ENCODE measurements around the gene BCHE.
"Not testable (repeated sequence)": the region's sequence is repeated elsewhere in the genome, so short reads cannot be mapped to it uniquely, and the experiment has no call there.

BCHE gene

DNA sequence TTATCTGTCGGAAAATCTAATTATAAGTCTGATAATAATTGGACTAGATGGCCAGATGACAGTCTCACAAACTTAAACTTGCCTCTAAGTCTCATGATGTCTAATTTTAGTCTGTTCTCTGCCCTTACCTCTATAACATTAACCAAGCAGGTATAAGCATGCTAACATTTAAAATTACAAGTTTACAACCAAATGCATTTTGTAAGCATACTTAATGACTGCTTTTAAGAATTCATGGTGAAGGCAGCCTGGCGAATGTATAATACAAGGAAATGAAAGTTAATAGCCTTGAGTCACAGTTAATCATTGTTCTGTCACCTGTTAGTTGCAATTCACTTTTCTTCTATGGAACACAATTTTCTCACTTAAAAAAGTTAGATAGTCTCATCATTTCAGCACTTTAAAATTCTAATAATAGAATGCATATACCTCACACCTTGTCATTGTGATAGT lies 16.5 kb downstream of the BCHE start:
- H3K36me3 ChIP-seq (ENCODE audit: control insufficient read depth in 2 of 2, insufficient read depth in 2 of 2, low read length in 2 of 2), result no peaks in the 10 kb centered on the region
- no peaks in the 10 kb centered on the region for H3K27me3 ChIP-seq (ENCODE audit: control insufficient read depth in 2 of 2, insufficient read depth in 2 of 2, low read length in 2 of 2)
- H3K4me3 ChIP-seq (ENCODE audit: low read length in 2 of 2), result no peak overlapping the region
- H3K27ac ChIP-seq (ENCODE audit: low read depth in 2 of 2, low read length in 2 of 2), result no peak overlapping the region
- no peak overlapping the region for H3K9ac ChIP-seq (ENCODE audit: low read depth in 1 of 2, low read length in 2 of 2)
- no peaks in the 10 kb centered on the region for H3K4me1 ChIP-seq (ENCODE audit: control insufficient read depth in 2 of 2, insufficient read depth in 2 of 2, low read length in 2 of 2)
- no peaks in the 10 kb centered on the region for H3K9me3 ChIP-seq (ENCODE audit: control insufficient read depth in 2 of 2, low read length in 2 of 2)

DNA sequence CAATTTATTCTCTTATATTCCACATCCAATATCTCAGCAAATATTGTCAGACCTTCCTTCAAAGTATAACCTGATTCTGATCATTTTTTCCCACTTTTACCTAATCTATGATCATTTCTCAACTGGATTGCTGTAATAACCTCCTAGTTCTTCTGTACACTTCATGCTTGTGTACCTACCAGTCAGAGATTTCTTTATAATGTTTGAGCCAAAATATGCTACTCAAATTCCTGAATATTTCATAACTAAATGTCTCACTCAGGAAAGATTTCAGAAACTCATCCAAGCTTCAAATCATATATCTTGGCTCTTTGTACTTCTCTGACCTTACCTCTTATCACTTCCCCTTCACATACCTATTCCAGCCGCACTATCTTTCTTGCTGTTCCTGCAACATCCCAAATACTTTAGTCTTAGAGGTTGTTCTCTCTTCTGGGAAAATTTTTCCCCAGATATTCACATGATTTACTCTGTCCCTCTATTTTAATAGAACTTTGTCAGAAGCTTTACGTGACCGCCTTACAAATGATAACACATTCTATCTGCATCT lies 20.0 kb downstream of the BCHE start:
- H3K4me3 ChIP-seq (ENCODE audit: low read length in 2 of 2), result no peak overlapping the region
- H3K9me3 ChIP-seq (ENCODE audit: control insufficient read depth in 2 of 2, low read length in 2 of 2), result no peaks in the 10 kb centered on the region
- H3K36me3 ChIP-seq (ENCODE audit: control insufficient read depth in 2 of 2, insufficient read depth in 2 of 2, low read length in 2 of 2), result no peaks in the 10 kb centered on the region
- H3K27me3 ChIP-seq (ENCODE audit: control insufficient read depth in 2 of 2, insufficient read depth in 2 of 2, low read length in 2 of 2), result no peaks in the 10 kb centered on the region
- H3K27ac ChIP-seq (ENCODE audit: low read depth in 2 of 2, low read length in 2 of 2), result no peak overlapping the region
- no peaks in the 10 kb centered on the region for H3K4me1 ChIP-seq (ENCODE audit: control insufficient read depth in 2 of 2, insufficient read depth in 2 of 2, low read length in 2 of 2)
- no peak overlapping the region for H3K9ac ChIP-seq (ENCODE audit: low read depth in 1 of 2, low read length in 2 of 2)

DNA sequence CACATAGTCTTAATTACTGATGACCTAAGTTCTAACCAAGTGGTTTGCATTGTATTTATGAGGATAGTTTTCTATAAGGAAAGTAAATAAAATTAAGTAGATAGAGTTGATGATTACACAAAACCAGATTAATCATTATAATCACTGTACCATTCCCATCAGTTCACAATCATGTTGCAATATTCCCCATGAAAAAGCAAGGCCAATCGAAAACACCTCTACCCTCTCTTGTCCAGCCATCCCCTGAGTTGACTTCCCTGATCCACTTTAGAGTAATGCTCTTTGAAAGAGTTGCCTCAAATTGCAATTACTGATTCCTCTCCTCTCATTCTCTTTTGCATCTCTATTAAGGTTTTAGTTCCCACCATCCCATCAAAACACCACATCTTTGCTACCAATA lies 21.0 kb downstream of the BCHE start:
- Histone ChIP-seq H3K4me1 (ENCODE audit: control insufficient read depth in 2 of 2, insufficient read depth in 2 of 2, low read length in 2 of 2) (no peaks in the 10 kb centered on the region), H3K27me3 (ENCODE audit: control insufficient read depth in 2 of 2, insufficient read depth in 2 of 2, low read length in 2 of 2) (no peaks in the 10 kb centered on the region), H3K9ac (ENCODE audit: low read depth in 1 of 2, low read length in 2 of 2) (no peak overlapping the region), H3K9me3 (ENCODE audit: control insufficient read depth in 2 of 2, low read length in 2 of 2) (no peaks in the 10 kb centered on the region), H3K4me3 (ENCODE audit: low read length in 2 of 2) (no peak overlapping the region), H3K36me3 (ENCODE audit: control insufficient read depth in 2 of 2, insufficient read depth in 2 of 2, low read length in 2 of 2) (no peaks in the 10 kb centered on the region), H3K27ac (ENCODE audit: low read depth in 2 of 2, low read length in 2 of 2) (no peak overlapping the region)

DNA sequence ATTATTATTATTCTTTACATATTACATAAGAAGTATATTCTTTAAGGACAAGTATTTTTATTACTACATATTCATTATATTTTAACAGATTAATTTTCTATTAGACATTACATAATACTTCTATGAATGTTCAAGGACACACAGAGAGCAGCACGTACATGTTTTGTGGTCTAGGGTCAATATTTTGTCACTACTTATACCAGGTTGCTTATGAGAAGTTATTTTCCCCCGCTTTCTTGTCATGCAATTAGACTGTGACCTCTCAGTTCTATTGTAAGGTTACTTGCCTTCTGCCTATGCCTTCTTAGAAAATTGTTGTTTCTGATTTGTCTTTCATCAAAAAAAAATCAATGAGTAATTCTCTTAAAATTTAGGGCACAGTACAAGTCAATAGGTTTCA lies 21.5 kb downstream of the BCHE start:
- H3K4me3 ChIP-seq (ENCODE audit: low read length in 2 of 2), result no peak overlapping the region
- no peaks in the 10 kb centered on the region for H3K36me3 ChIP-seq (ENCODE audit: control insufficient read depth in 2 of 2, insufficient read depth in 2 of 2, low read length in 2 of 2)
- no peak overlapping the region for H3K9ac ChIP-seq (ENCODE audit: low read depth in 1 of 2, low read length in 2 of 2)
- H3K27ac ChIP-seq (ENCODE audit: low read depth in 2 of 2, low read length in 2 of 2), result no peak overlapping the region
- no peaks in the 10 kb centered on the region for H3K9me3 ChIP-seq (ENCODE audit: control insufficient read depth in 2 of 2, low read length in 2 of 2)
- H3K4me1 ChIP-seq (ENCODE audit: control insufficient read depth in 2 of 2, insufficient read depth in 2 of 2, low read length in 2 of 2), result no peaks in the 10 kb centered on the region
- no peaks in the 10 kb centered on the region for H3K27me3 ChIP-seq (ENCODE audit: control insufficient read depth in 2 of 2, insufficient read depth in 2 of 2, low read length in 2 of 2)

DNA sequence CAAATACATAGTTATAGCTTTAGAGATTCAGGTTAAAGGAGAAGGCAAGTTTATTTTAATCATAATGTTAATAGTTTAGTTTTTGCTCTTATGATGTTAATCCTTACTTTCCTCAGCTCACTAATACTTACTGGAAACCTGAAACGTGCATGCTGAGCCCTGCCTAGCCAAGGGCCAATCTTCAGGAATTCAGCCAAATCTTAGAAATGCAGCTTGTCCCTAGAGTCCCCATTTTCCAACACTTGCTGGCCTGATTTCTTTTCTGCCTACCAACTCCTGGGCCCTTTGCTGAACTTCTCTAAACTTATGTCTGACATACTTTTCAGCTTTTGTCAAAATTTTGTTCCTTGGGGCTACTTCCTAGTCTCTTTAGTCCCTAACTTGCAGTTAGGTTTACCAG lies 22.8 kb downstream of the BCHE start:
- no peaks in the 10 kb centered on the region for H3K36me3 ChIP-seq (ENCODE audit: control insufficient read depth in 2 of 2, insufficient read depth in 2 of 2, low read length in 2 of 2)
- no peak overlapping the region for H3K27ac ChIP-seq (ENCODE audit: low read depth in 2 of 2, low read length in 2 of 2)
- no peaks in the 10 kb centered on the region for H3K9me3 ChIP-seq (ENCODE audit: control insufficient read depth in 2 of 2, low read length in 2 of 2)
- H3K4me3 ChIP-seq (ENCODE audit: low read length in 2 of 2), result no peak overlapping the region
- no peaks in the 10 kb centered on the region for H3K4me1 ChIP-seq (ENCODE audit: control insufficient read depth in 2 of 2, insufficient read depth in 2 of 2, low read length in 2 of 2)
- no peak overlapping the region for H3K9ac ChIP-seq (ENCODE audit: low read depth in 1 of 2, low read length in 2 of 2)
- no peaks in the 10 kb centered on the region for H3K27me3 ChIP-seq (ENCODE audit: control insufficient read depth in 2 of 2, insufficient read depth in 2 of 2, low read length in 2 of 2)

DNA sequence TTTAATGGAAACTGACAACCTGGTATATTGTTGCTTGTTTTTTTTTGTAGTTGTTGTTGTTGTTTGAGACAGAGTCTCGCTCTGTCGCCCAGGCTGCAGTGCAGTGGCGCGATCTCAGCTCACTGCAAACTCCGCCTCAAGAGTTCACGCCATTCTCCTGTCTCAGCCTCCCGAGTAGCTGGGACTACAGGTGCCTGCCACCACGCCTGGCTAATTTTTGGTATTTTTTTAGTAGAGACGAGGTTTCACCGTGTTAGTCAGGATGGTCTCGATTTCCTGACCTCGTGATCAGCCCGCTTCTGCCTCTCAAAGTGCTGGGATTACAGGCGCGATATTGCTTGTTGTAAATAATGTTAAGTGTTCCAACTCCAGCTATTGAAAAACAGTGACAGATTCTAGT lies 29.3 kb downstream of the BCHE start:
- not testable (repeated sequence) for H3K27me3 ChIP-seq (ENCODE audit: control insufficient read depth in 2 of 2, insufficient read depth in 2 of 2, low read length in 2 of 2); H3K36me3 ChIP-seq (ENCODE audit: control insufficient read depth in 2 of 2, insufficient read depth in 2 of 2, low read length in 2 of 2); H3K9ac ChIP-seq (ENCODE audit: low read depth in 1 of 2, low read length in 2 of 2); H3K27ac ChIP-seq (ENCODE audit: low read depth in 2 of 2, low read length in 2 of 2); H3K9me3 ChIP-seq (ENCODE audit: control insufficient read depth in 2 of 2, low read length in 2 of 2); H3K4me3 ChIP-seq (ENCODE audit: low read length in 2 of 2); H3K4me1 ChIP-seq (ENCODE audit: control insufficient read depth in 2 of 2, insufficient read depth in 2 of 2, low read length in 2 of 2)

DNA sequence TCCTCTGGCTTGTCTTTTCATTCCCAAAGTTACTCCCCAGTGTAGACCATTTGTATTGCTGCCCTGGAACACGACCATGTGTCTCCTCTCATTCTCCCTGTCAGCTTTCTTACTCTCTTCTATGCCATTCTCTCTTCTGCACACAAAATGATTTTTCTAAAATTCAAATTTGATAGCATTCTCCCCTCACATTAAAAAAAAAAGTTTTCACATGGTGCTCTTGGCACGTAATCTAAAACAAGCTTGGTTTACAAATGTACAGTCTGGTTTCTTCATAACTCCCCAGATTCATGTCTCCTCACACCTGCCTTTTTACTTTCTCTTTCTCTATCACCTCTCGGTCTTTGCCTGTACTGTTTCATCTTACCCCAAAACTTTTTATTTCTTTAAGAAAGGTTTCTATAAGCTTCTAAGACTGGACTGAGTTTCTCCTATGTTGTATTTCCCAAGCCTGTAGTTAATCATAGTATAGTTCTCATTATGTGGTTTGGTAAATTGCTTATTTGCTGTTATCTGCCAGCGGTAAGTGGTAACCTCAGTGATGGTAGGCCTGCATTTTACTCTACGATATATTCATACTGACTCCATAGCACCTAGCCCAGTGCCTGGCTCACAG lies 31.2 kb downstream of the BCHE start:
- Histone ChIP-seq H3K36me3 (ENCODE audit: control insufficient read depth in 2 of 2, insufficient read depth in 2 of 2, low read length in 2 of 2) (no peaks in the 10 kb centered on the region), H3K4me1 (ENCODE audit: control insufficient read depth in 2 of 2, insufficient read depth in 2 of 2, low read length in 2 of 2) (no peaks in the 10 kb centered on the region), H3K9me3 (ENCODE audit: control insufficient read depth in 2 of 2, low read length in 2 of 2) (no peaks in the 10 kb centered on the region), H3K27me3 (ENCODE audit: control insufficient read depth in 2 of 2, insufficient read depth in 2 of 2, low read length in 2 of 2) (no peaks in the 10 kb centered on the region), H3K9ac (ENCODE audit: low read depth in 1 of 2, low read length in 2 of 2) (no peak overlapping the region), H3K4me3 (ENCODE audit: low read length in 2 of 2) (no peak overlapping the region), H3K27ac (ENCODE audit: low read depth in 2 of 2, low read length in 2 of 2) (no peak overlapping the region)

DNA sequence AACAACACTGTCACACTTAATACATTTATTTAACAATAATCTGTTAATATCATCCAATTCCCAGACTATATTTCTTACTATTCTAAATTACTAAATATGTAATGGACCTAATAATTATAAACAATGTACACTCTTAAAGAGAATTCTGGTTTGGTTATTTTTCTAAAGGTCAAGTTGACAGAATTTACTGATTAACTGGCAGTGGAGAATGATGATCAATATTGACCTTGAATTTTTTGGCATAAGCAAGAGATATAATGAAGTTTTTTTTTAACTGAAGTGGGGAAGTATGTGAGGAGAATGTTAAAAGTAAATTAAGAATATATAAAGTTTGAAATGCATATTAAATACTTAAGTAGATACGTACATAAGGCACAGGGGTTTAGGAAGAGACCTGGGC lies 33.8 kb downstream of the BCHE start:
- Histone ChIP-seq H3K4me3 (ENCODE audit: low read length in 2 of 2) (no peak overlapping the region), H3K4me1 (ENCODE audit: control insufficient read depth in 2 of 2, insufficient read depth in 2 of 2, low read length in 2 of 2) (no peaks in the 10 kb centered on the region), H3K9me3 (ENCODE audit: control insufficient read depth in 2 of 2, low read length in 2 of 2) (no peaks in the 10 kb centered on the region), H3K27ac (ENCODE audit: low read depth in 2 of 2, low read length in 2 of 2) (no peak overlapping the region), H3K27me3 (ENCODE audit: control insufficient read depth in 2 of 2, insufficient read depth in 2 of 2, low read length in 2 of 2) (no peaks in the 10 kb centered on the region), H3K36me3 (ENCODE audit: control insufficient read depth in 2 of 2, insufficient read depth in 2 of 2, low read length in 2 of 2) (no peaks in the 10 kb centered on the region), H3K9ac (ENCODE audit: low read depth in 1 of 2, low read length in 2 of 2) (no peak overlapping the region)

DNA sequence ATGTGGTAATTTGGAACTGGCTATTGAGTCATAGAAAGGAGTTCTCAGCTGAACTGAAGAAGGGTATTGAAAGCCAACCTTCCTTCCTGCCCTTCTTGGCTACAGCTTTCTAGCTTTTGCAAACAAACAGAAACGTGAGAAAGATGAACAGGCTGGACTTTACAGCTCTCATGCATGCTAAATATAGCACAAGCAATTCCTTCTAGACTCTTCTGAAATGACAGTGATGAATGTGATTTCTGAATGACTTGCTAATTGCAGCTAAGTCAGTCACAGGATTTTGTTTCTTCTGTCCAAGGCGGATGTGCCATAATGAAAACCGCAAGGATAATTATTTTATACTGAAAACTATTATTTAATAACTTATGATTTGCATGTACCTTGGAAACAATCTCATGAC lies 36.3 kb downstream of the BCHE start:
- no peaks in the 10 kb centered on the region for H3K27me3 ChIP-seq (ENCODE audit: control insufficient read depth in 2 of 2, insufficient read depth in 2 of 2, low read length in 2 of 2)
- no peaks in the 10 kb centered on the region for H3K4me1 ChIP-seq (ENCODE audit: control insufficient read depth in 2 of 2, insufficient read depth in 2 of 2, low read length in 2 of 2)
- no peaks in the 10 kb centered on the region for H3K36me3 ChIP-seq (ENCODE audit: control insufficient read depth in 2 of 2, insufficient read depth in 2 of 2, low read length in 2 of 2)
- H3K9ac ChIP-seq (ENCODE audit: low read depth in 1 of 2, low read length in 2 of 2), result no peak overlapping the region
- H3K27ac ChIP-seq (ENCODE audit: low read depth in 2 of 2, low read length in 2 of 2), result no peak overlapping the region
- no peak overlapping the region for H3K4me3 ChIP-seq (ENCODE audit: low read length in 2 of 2)
- H3K9me3 ChIP-seq (ENCODE audit: control insufficient read depth in 2 of 2, low read length in 2 of 2), result no peaks in the 10 kb centered on the region

DNA sequence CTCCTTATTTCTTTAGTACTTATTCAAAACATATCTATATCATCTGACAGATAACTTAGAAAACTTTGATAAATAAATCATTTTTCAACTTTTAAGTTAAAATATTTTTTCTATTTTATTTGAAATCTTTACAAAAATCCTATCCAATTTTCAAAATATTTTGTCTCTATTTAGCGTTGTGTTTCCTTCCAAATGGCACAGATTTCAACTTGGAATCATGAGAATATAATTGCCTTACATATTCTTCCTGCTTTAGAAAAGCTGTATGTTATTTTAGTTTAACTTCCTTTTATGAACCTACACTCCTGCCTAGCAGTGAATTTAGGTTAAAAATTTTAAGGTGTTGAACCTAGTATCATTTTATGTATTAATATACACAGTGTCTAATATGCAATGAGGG lies 38.2 kb downstream of the BCHE start:
- Histone ChIP-seq H3K27me3 (ENCODE audit: control insufficient read depth in 2 of 2, insufficient read depth in 2 of 2, low read length in 2 of 2) (no peaks in the 10 kb centered on the region), H3K36me3 (ENCODE audit: control insufficient read depth in 2 of 2, insufficient read depth in 2 of 2, low read length in 2 of 2) (no peaks in the 10 kb centered on the region), H3K4me1 (ENCODE audit: control insufficient read depth in 2 of 2, insufficient read depth in 2 of 2, low read length in 2 of 2) (no peaks in the 10 kb centered on the region), H3K9ac (ENCODE audit: low read depth in 1 of 2, low read length in 2 of 2) (no peak overlapping the region), H3K9me3 (ENCODE audit: control insufficient read depth in 2 of 2, low read length in 2 of 2) (no peaks in the 10 kb centered on the region), H3K27ac (ENCODE audit: low read depth in 2 of 2, low read length in 2 of 2) (no peak overlapping the region), H3K4me3 (ENCODE audit: low read length in 2 of 2) (no peak overlapping the region)

DNA sequence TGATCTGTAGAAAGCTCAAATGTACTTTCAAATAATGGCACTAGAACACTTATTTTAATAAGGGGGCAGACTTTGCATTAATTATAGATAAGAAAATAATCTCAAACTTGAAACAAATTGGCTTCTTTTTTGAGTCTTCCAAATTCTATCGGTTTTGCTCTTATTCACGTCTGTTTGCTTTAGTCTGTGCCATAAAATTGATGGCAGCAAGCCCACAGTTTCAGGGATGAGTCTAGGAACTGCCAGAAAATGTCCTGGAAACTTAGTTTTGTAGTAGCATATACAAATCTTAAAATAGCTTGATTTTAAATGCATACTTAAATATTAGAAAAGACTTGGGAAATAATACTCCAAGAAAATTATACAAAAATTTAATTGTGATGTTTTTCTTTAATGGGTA lies 39.7 kb downstream of the BCHE start:
- H3K27me3 ChIP-seq (ENCODE audit: control insufficient read depth in 2 of 2, insufficient read depth in 2 of 2, low read length in 2 of 2), result no peaks in the 10 kb centered on the region
- H3K9me3 ChIP-seq (ENCODE audit: control insufficient read depth in 2 of 2, low read length in 2 of 2), result no peaks in the 10 kb centered on the region
- no peak overlapping the region for H3K9ac ChIP-seq (ENCODE audit: low read depth in 1 of 2, low read length in 2 of 2)
- no peaks in the 10 kb centered on the region for H3K36me3 ChIP-seq (ENCODE audit: control insufficient read depth in 2 of 2, insufficient read depth in 2 of 2, low read length in 2 of 2)
- no peak overlapping the region for H3K27ac ChIP-seq (ENCODE audit: low read depth in 2 of 2, low read length in 2 of 2)
- no peaks in the 10 kb centered on the region for H3K4me1 ChIP-seq (ENCODE audit: control insufficient read depth in 2 of 2, insufficient read depth in 2 of 2, low read length in 2 of 2)
- no peak overlapping the region for H3K4me3 ChIP-seq (ENCODE audit: low read length in 2 of 2)

Data from mucosa of rectum (tissue), 2 donors.